HepG2 (cell line): ENCODE data around the gene CYB5D1. TPM values are rescaled to one million over a fixed set of nuclear protein-coding genes. Genes with fewer than 3 reads are reported as not detected.
A peak's percentile ranks its signal among the peaks of the same experiment; 100 is the strongest.

Experiments used
- ATF7 ChIP-seq, 2 experiments: fragments of 450-650 bp in 1 of 2; sonication (generic) in 1 of 2; formaldehyde crosslinking in 1 of 2; IDR thresholded peaks; 2 replicates each; pipeline versions ENCODE4 v1.4.0 to v1.6.1; 2016 to 2020; ENCODE audit warnings: antibody characterized with exemption in 1 of 2, mild to moderate bottlenecking in 1 of 2, missing genetic modification reagents in 1 of 2
- CCAR2 ChIP-seq: fragments of 200-400 bp; formaldehyde crosslinking; optimal IDR thresholded peaks from 2 replicates; pipeline ENCODE3; 2018; ENCODE audit warnings: low read depth, mild to moderate bottlenecking, low read length, moderate library complexity
- NR2F2 ChIP-seq: IDR thresholded peaks from 2 replicates; pipeline ENCODE4 v1.6.1; 2012; ENCODE audit warnings: low read depth, inconsistent platforms, borderline replicate concordance
- PCBP1 ChIP-seq: fragments of 200-400 bp; formaldehyde crosslinking; IDR thresholded peaks from 2 replicates; pipeline ENCODE4 v1.6.1; 2017; ENCODE audit warnings: mild to moderate bottlenecking, low read depth, low read length, borderline replicate concordance
- PRMT3 ChIP-seq: sonication (generic); formaldehyde crosslinking; IDR thresholded peaks from 2 replicates; pipeline ENCODE4 v1.8.1; 2022; ENCODE audit warnings: low read depth, mild to moderate bottlenecking, moderate library complexity, missing genetic modification reagents, borderline replicate concordance
- SKI ChIP-seq: fragments of 450-650 bp; IDR thresholded peaks from one replicate; pipeline ENCODE4 v1.6.1; 2018; ENCODE audit warnings: mild to moderate bottlenecking; ENCODE audit not compliant: partially characterized antibody
- SP4 ChIP-seq: sonication (generic); formaldehyde crosslinking; IDR thresholded peaks from 2 replicates; pipeline ENCODE4 v1.8.1; 2023; ENCODE audit warnings: mild to moderate bottlenecking, missing genetic modification reagents
- TFDP1 ChIP-seq: IDR thresholded peaks from 2 replicates; pipeline ENCODE4 v1.6.1; 2016; ENCODE audit warnings: missing compliant biosample characterization, missing genetic modification reagents, borderline replicate concordance
- THAP11 ChIP-seq: IDR thresholded peaks from 2 replicates; pipeline ENCODE4 v1.6.1; 2016; ENCODE audit warnings: missing biosample characterization, missing genetic modification reagents
- TSC22D2 ChIP-seq: sonication (generic); formaldehyde crosslinking; IDR thresholded peaks from 2 replicates; pipeline ENCODE4 v1.5.1; 2020; ENCODE audit warnings: missing genetic modification reagents, mild to moderate bottlenecking, borderline replicate concordance
- UBTF ChIP-seq: sonication (generic); formaldehyde crosslinking; IDR thresholded peaks from 2 replicates; pipeline ENCODE4 v1.4.0; 2020; ENCODE audit warnings: mild to moderate bottlenecking, missing genetic modification reagents
- ZFP91 ChIP-seq: sonication (generic); formaldehyde crosslinking; IDR thresholded peaks from 2 replicates; pipeline ENCODE4 v1.9.0; 2022; ENCODE audit warnings: missing genetic modification reagents, mild to moderate bottlenecking, borderline replicate concordance
- ZHX2 ChIP-seq, 2 experiments: sonication (generic) in 1 of 2; formaldehyde crosslinking in 1 of 2; IDR thresholded peaks; 2 replicates each; pipeline versions ENCODE4 v1.6.1 to v1.9.0; 2014 to 2022; ENCODE audit warnings: antibody characterized with exemption in 1 of 2, borderline replicate concordance in 1 of 2, inconsistent platforms in 1 of 2, low read depth in 1 of 2, missing genetic modification reagents in 1 of 2
- ZNF17 ChIP-seq: sonication (generic); formaldehyde crosslinking; IDR thresholded peaks from 2 replicates; pipeline ENCODE4 v1.5.0; 2020; ENCODE audit warnings: mild to moderate bottlenecking, missing genetic modification reagents
- ZNF329 ChIP-seq: sonication (generic); formaldehyde crosslinking; IDR thresholded peaks from 2 replicates; pipeline ENCODE4 v1.9.0; 2021; ENCODE audit warnings: low read depth, mild to moderate bottlenecking, missing genetic modification reagents
- ZNF619 ChIP-seq: sonication (generic); formaldehyde crosslinking; IDR thresholded peaks from 2 replicates; pipeline ENCODE4 v1.4.0; 2020; ENCODE audit warnings: mild to moderate bottlenecking, missing genetic modification reagents
- polyA plus RNA-seq, 8 experiments: library from polyadenylated mRNA; depleted of rRNA in 3 of 8; stranded (reverse) in 7 of 8; unstranded in 1 of 8; fragments of >200 nt; fragmentation: Illumina TruSeq in 4 of 8; extraction: Trizol in 4 of 8; gene quantifications; 2 replicates each; pipeline versions ENCODE4 v1.2.1 to v1.2.3, GENCODE V29; 2011 to 2016; ENCODE audit warnings: low read depth in 4 of 8, missing spikeins in 1 of 8, mixed read lengths in 1 of 8; ENCODE audit not compliant: insufficient read depth in 1 of 8
- total RNA-seq, 5 experiments: library from RNA; depleted of rRNA; stranded (reverse); fragments of >200 nt; fragmentation: Illumina TruSeq; extraction: Trizol; gene quantifications; 2 replicates each; pipeline ENCODE4 v1.2.3, GENCODE V29; 2016; ENCODE audit warnings: low read depth in 1 of 5

The CYB5D1 gene
- total and polyA plus RNA-seq, 2 of the 13 experiments (the other 11 are each of a cell fraction or from before 2014, with no cell fraction given) = 8.9 to 17.0 TPM

- TF ChIP-seq ZHX2 (IDR thresholded peaks at IDR 0.05; ENCODE audit: low read depth) (no peak), ZHX2 (CRISPR knock-in tag; IDR thresholded peaks at IDR 0.05; ENCODE audit: borderline replicate concordance) (no peak), UBTF (CRISPR knock-in tag) (peak; percentile 2), ZNF329 (no peak), SKI (no peak), ZNF17 (CRISPR knock-in tag) (no peak), CCAR2 (no peak), ZFP91 (CRISPR knock-in tag) (peak; percentile 39; the same call in 1 of the 2 replicates), NR2F2 (no peak), TSC22D2 (CRISPR knock-in tag) (0 out of 2 replicates have a peak, but pooled peaks have one; percentile 16), THAP11 (CRISPR knock-in tag) (0 out of 2 replicates have a peak, but pooled peaks have one; percentile 11), ZNF619 (CRISPR knock-in tag) (peak; percentile 67; the same call in 1 of the 2 replicates), PRMT3 (CRISPR knock-in tag) (no peak), TFDP1 (CRISPR knock-in tag) (no peak), SP4 (no peak), PCBP1 (no peak), ATF7 (IDR thresholded peaks at IDR 0.05) (no peak), ATF7 (CRISPR knock-in tag; IDR thresholded peaks at IDR 0.05) (no peak)
Observed at GRCh38 chr17:7888184-7888920, 30.5 kb downstream of the CYB5D1 start, which contains the start of gene CHD3 (continued).
